RWPE2 (cell line): ENCODE results near the gene CACNA2D1.

Experiments used
- ATAC-seq: fragments of 200-7000 bp; cut with Tn5 transposase; 3 replicates; pipeline ENCODE4 v1.9.1; 2021; ENCODE audit warnings: low read depth
- DNase-seq: peaks from one replicate; pipeline ENCODE4 v3.0.0-alpha.2; 2020; ENCODE audit warnings: low spot score
- H3K27ac ChIP-seq: fragments of 450-650 bp; 2 replicates; pipeline ENCODE4 v1.5.1; 2017; ENCODE audit warnings: mild to moderate bottlenecking; ENCODE audit not compliant: poor library complexity, severe bottlenecking
- H3K27me3 ChIP-seq: fragments of 250-450 bp; sonication (Bioruptor Pico); 2 replicates; pipeline ENCODE4 v1.5.1; 2021; ENCODE audit warnings: mild to moderate bottlenecking, moderate library complexity; ENCODE audit not compliant: insufficient read depth, poor library complexity, severe bottlenecking
- H3K36me3 ChIP-seq: fragments of 250-450 bp; sonication (Bioruptor Pico); 2 replicates; pipeline ENCODE4 v1.5.1; 2020; ENCODE audit warnings: low read depth, mild to moderate bottlenecking, moderate library complexity
- H3K4me1 ChIP-seq: fragments of 250-450 bp; sonication (Bioruptor Pico); 2 replicates; pipeline ENCODE4 v1.5.1; 2021; ENCODE audit warnings: mild to moderate bottlenecking, moderate library complexity; ENCODE audit not compliant: insufficient read depth, poor library complexity, severe bottlenecking
- H3K4me3 ChIP-seq: fragments of 250-450 bp; sonication (Bioruptor Pico); 2 replicates; pipeline ENCODE4 v1.5.1; 2021; ENCODE audit warnings: mild to moderate bottlenecking, moderate library complexity; ENCODE audit not compliant: severe bottlenecking
- H3K9me3 ChIP-seq: fragments of 250-450 bp; sonication (Bioruptor Pico); 2 replicates; pipeline ENCODE4 v1.5.1; 2021; ENCODE audit warnings: mild to moderate bottlenecking, moderate library complexity; ENCODE audit not compliant: severe bottlenecking
- CTCF ChIP-seq: fragments of 450-650 bp; IDR thresholded peaks from one replicate; pipeline ENCODE4 v1.5.1; 2017; ENCODE audit warnings: mild to moderate bottlenecking, moderate library complexity; ENCODE audit not compliant: poor library complexity, severe bottlenecking

Gene CACNA2D1

GRCh38 chr7:82028097-82028496, 415.5 kb downstream of the CACNA2D1 start:
- Histone ChIP-seq H3K4me1 (no peaks in the 10 kb centered on the region), H3K27me3 (peaks cover 22% of the 10 kb centered on the region)
- DNase-seq = no peak

GRCh38 chr7:82021713-82022112, 421.9 kb downstream of the CACNA2D1 start:
- no peak overlapping the region for H3K27ac ChIP-seq
- no peak for TF ChIP-seq CTCF

More at GRCh38 chr7:82028097-82028496, 415.5 kb downstream of the CACNA2D1 start:
- ATAC-seq = no peak
- no peak for TF ChIP-seq CTCF
- no peak overlapping the region for H3K4me3 ChIP-seq
- H3K9me3 ChIP-seq = no peaks in the 10 kb centered on the region
- H3K27ac ChIP-seq = no peak overlapping the region
- H3K36me3 ChIP-seq = no peaks in the 10 kb centered on the region

GRCh38 chr7:82021036-82021435, 422.5 kb downstream of the CACNA2D1 start:
- H3K27ac ChIP-seq = no peak overlapping the region

More at GRCh38 chr7:82021713-82022112, 421.9 kb downstream of the CACNA2D1 start:
- no peak overlapping the region for H3K4me3 ChIP-seq
- peaks cover 19% of the 10 kb centered on the region for H3K27me3 ChIP-seq
- no peaks in the 10 kb centered on the region for H3K9me3 ChIP-seq
- DNase-seq = no peak
- ATAC-seq = no peak
- H3K36me3 ChIP-seq = no peaks in the 10 kb centered on the region
- H3K4me1 ChIP-seq = no peaks in the 10 kb centered on the region

GRCh38 chr7:82019551-82020475, 423.8 kb downstream of the CACNA2D1 start:
- peaks cover 6% of the 10 kb centered on the region for H3K27me3 ChIP-seq
- TF ChIP-seq CTCF = no peak
- H3K4me3 ChIP-seq = no peak overlapping the region
- peaks cover 9% of the 10 kb centered on the region for H3K4me1 ChIP-seq
- H3K9me3 ChIP-seq = no peaks in the 10 kb centered on the region
- ATAC-seq (no peak), DNase-seq (no peak)
- no peaks in the 10 kb centered on the region for H3K36me3 ChIP-seq
- H3K27ac ChIP-seq = no peak overlapping the region

More at GRCh38 chr7:82021036-82021435, 422.5 kb downstream of the CACNA2D1 start:
- Histone ChIP-seq H3K27me3 (peaks cover 14% of the 10 kb centered on the region), H3K36me3 (no peaks in the 10 kb centered on the region), H3K4me3 (no peak overlapping the region), H3K4me1 (peaks cover 2% of the 10 kb centered on the region), H3K9me3 (no peaks in the 10 kb centered on the region)
- DNase-seq (no peak), ATAC-seq (no peak)
- no peak for TF ChIP-seq CTCF

GRCh38 chr7:82018226-82018625, 425.4 kb downstream of the CACNA2D1 start:
- no peak overlapping the region for H3K4me3 ChIP-seq
- DNase-seq (no peak), ATAC-seq (no peak)
- H3K9me3 ChIP-seq = no peaks in the 10 kb centered on the region
- H3K4me1 ChIP-seq = peaks cover 9% of the 10 kb centered on the region
- H3K27me3 ChIP-seq = peaks cover 3% of the 10 kb centered on the region
- no peak overlapping the region for H3K27ac ChIP-seq
- TF ChIP-seq CTCF = no peak
- no peaks in the 10 kb centered on the region for H3K36me3 ChIP-seq
